Measurements from ENCODE around the gene ZNF408. TPM values are rescaled to one million over a fixed set of nuclear protein-coding genes. Genes with fewer than 3 reads are reported as not detected.

The ZNF408 gene
- total RNA-seq, 2 experiments from 2014 or later = 12.6 to 15.0 TPM

DNA sequence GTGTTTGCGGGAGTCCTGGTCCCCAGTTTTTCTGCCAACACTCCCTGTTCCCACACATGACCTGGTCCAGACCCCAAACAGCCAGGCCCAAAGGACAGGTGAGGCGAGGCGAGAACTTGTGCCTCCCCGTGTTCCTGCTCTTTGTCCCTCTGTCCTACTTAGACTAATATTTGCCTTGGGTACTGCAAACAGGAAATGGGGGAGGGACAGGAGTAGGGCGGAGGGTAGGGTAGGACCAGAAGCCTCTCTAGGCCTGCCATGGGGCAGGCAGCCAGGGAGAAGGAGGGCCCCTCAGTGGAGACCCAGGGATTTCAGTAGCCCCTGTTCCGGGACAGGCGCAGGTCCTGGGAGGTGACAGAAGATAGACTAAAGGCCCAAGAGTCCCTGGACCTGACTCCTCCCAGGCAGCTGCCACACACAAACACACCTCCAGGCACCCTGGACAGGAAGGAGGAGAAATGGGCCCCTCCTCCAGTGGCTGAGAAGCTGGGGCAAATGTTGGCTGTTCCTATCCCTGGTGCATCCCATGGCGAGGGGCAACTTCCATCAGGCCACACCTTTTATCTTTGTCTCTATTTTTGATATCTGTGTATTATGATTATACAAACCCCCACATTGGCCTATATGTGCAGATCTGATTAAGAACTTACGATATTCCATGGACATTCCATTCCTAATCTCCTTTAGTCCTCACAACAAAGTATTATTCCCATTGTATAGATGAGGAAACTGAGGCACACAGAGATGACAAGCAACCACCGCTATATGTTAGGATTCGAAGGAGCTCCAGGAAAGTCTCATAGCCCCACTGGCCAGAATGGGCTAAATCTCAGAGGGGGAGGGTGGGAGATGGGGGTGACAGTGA lies 17.6 kb downstream of the ZNF408 start:
- no peak overlapping the region for H3K4me3 Mint-ChIP-seq
- H3K36me3 Mint-ChIP-seq = no peaks in the 10 kb centered on the region
- DNase-seq = no peak
- H3K9me3 Mint-ChIP-seq (ENCODE audit: low read depth) = no peaks in the 10 kb centered on the region
- CTCF ChIA-PET = no interaction called here
- no peaks in the 10 kb centered on the region for H3K27me3 Mint-ChIP-seq
- peaks cover 5% of the 10 kb centered on the region for H3K4me1 Mint-ChIP-seq
- H3K27ac Mint-ChIP-seq = no peak overlapping the region
- peak; percentile 60 for ATAC-seq

DNA sequence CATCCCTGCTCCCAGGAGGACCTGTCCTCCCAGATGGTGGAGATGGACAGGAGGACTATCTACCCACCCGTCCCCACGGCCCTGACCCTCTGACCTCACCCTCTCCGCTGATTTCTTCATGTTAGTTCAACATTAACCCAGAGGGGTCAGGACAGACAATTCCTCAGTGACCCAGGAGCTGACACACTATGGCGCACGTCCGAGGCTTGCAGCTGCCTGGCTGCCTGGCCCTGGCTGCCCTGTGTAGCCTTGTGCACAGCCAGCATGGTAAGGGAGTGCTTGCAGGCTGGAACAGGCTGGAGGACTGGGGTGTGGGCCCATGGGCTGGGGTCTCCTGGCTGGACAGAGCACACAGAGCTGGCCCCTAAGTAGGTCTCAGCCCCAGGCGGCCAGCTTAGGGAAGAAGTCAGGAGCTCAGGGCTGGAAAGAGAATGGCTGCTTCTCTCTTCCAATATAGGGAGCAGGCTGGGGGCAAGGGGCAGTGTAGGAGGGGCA lies 18.3 kb downstream of the ZNF408 start, which contains the start of gene F2:
F2 (plus strand) TSS at position 166 of the 495 bp plus-strand sequence; CDS start at position 189, 23 bp downstream.
- no peak for ATAC-seq
- DNase-seq = no peak
- Mint-ChIP-seq H3K36me3 (no peaks in the 10 kb centered on the region), H3K27me3 (no peaks in the 10 kb centered on the region), H3K9me3 (ENCODE audit: low read depth) (no peaks in the 10 kb centered on the region), H3K4me3 (no peak within 1 kb of the TSS), H3K4me1 (peaks cover 5% of the 10 kb centered on the region), H3K27ac (no peak within 1 kb of the TSS)
- CTCF ChIA-PET = no interaction called here

DNA sequence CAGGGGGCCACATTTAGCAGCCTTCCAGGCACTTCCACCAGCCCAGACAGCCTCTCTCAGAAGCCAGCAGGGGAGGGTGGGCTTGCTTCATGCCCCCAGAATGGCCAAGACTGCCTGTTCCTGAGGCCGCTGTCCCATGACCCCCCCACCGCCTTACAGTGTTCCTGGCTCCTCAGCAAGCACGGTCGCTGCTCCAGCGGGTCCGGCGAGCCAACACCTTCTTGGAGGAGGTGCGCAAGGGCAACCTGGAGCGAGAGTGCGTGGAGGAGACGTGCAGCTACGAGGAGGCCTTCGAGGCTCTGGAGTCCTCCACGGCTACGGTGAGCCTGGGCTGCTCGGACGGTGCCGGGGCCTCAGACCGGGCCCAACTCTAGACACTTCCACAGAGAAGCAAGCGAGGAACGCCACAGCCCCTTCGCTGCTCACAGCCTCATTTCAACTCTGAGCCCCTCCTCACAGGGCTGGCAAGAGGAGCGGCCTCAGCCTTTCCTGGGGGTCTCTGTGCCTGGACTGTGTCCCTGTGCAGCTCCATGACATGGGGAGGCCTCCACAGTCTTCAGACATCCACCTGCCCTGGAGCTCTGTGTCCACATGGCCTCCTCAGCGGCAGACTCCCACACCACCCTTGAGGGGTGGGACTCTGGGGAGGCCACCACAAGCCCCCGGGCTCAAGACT lies 18.9 kb downstream of the ZNF408 start:
- CTCF ChIA-PET = no interaction called here

DNA sequence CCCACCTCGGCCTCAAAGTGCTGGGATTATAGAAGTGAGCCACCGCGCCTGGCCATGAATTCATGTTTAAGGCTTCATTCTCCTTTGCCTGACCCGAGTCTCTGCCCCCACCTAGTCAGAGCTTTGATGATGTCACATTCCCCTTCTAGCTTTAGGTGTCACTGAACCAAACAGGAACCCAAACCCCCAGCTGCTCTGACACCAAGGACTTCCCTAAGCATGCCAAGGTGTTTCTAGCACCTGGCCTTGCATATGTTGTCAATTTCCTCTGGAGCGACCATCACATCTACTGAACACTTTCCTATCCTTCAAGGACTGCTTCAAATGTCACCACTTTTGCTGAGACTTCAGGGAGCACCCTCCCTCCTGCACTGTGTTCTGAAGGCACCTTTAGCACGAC lies 20.5 kb downstream of the ZNF408 start:
- CTCF ChIA-PET = no interaction called here
- Mint-ChIP-seq H3K4me3 (no peak overlapping the region), H3K4me1 (peaks cover 5% of the 10 kb centered on the region), H3K9me3 (ENCODE audit: low read depth) (no peaks in the 10 kb centered on the region), H3K27me3 (no peaks in the 10 kb centered on the region), H3K36me3 (no peaks in the 10 kb centered on the region), H3K27ac (no peak overlapping the region)
- no peak for DNase-seq
- ATAC-seq = no peak

More for the DNA sequence above, 18.9 kb downstream of the ZNF408 start:
- H3K9me3 Mint-ChIP-seq (ENCODE audit: low read depth) = no peaks in the 10 kb centered on the region
- no peak overlapping the region for H3K4me3 Mint-ChIP-seq
- H3K27me3 Mint-ChIP-seq = no peaks in the 10 kb centered on the region
- DNase-seq (no peak), ATAC-seq (no peak)
- no peaks in the 10 kb centered on the region for H3K36me3 Mint-ChIP-seq
- no peak overlapping the region for H3K27ac Mint-ChIP-seq
- peaks cover 5% of the 10 kb centered on the region for H3K4me1 Mint-ChIP-seq

GRCh38 chr11:46722566-46723358 lies 21.9 kb downstream of the ZNF408 start:
- ATAC-seq = no peak
- Mint-ChIP-seq H3K36me3 (no peaks in the 10 kb centered on the region), H3K4me3 (no peak overlapping the region), H3K9me3 (ENCODE audit: low read depth) (no peaks in the 10 kb centered on the region), H3K4me1 (peaks cover 5% of the 10 kb centered on the region), H3K27ac (no peak overlapping the region), H3K27me3 (no peaks in the 10 kb centered on the region)
- no peak for DNase-seq
- CTCF ChIA-PET = no interaction called here

- Mint-ChIP-seq H3K4me3 (no peak overlapping the region), H3K9me3 (ENCODE audit: low read depth) (no peaks in the 10 kb centered on the region), H3K4me1 (peaks cover 3% of the 10 kb centered on the region), H3K36me3 (no peaks in the 10 kb centered on the region), H3K27ac (no peak overlapping the region), H3K27me3 (no peaks in the 10 kb centered on the region)
- DNase-seq (no peak), ATAC-seq (no peak)
- CTCF ChIA-PET = no interaction called here
Observed at GRCh38 chr11:46723359-46723680, 22.5 kb downstream of the ZNF408 start.

DNA sequence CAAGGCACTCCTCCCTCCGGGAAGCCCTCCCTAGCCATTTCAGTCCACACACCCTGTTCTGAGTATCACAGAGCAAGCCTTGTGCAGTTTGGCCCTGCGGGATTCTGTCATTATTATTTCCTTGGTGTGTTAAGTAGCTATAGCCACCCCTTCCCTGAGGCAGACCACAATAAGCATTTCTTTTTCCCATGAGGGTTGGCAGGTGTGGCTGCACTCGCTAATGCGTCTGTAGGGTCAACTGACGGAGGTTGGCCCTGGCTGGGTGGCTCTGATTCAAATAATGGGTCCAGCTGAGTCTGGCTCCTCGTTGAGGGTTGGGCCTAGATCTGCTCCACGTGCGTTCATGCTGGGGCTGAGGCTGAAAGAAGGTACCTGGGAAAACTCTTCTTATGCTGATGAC lies 23.3 kb downstream of the ZNF408 start:
- Mint-ChIP-seq H3K4me1 (no peaks in the 10 kb centered on the region), H3K4me3 (no peak overlapping the region), H3K27me3 (no peaks in the 10 kb centered on the region), H3K27ac (no peak overlapping the region), H3K36me3 (no peaks in the 10 kb centered on the region), H3K9me3 (ENCODE audit: low read depth) (no peaks in the 10 kb centered on the region)
- CTCF ChIA-PET = no interaction called here
- no peak for DNase-seq
- no peak for ATAC-seq

GRCh38 chr11:46725338-46726205 lies 24.7 kb downstream of the ZNF408 start:
- DNase-seq (no peak), ATAC-seq (no peak)
- Mint-ChIP-seq H3K9me3 (ENCODE audit: low read depth) (no peaks in the 10 kb centered on the region), H3K27ac (no peak overlapping the region), H3K27me3 (no peaks in the 10 kb centered on the region), H3K4me3 (no peak overlapping the region), H3K36me3 (no peaks in the 10 kb centered on the region), H3K4me1 (no peaks in the 10 kb centered on the region)
- CTCF ChIA-PET = interaction anchor here (0.7 kb wide), 1 partner anchor 488 kb away, joined by 5 read pairs; no protein-coding TSS in a partner anchor

DNA sequence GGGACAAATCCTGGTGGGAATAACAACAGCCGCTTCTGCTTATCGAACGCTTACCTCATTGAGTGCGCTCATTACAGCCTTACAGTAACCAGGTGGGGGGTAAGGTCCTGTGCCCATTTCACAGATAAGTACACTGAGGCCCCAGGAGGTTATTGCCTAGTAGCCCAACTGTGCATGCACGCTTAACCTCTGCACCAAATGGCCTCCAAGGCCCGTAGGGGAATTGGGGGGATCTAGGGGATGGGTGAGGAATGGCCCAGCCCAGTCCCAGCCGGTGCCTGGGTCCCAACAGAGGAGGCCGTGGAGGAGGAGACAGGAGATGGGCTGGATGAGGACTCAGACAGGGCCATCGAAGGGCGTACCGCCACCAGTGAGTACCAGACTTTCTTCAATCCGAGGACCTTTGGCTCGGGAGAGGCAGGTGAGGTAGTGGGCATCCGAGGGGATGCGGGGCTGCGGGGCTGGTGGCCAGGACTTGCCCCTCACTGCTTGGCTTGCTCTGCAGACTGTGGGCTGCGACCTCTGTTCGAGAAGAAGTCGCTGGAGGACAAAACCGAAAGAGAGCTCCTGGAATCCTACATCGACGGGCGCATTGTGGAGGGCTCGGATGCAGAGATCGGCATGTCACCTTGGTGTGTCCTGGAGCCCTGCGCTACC lies 25.5 kb downstream of the ZNF408 start:
- H3K9me3 Mint-ChIP-seq (ENCODE audit: low read depth) = no peaks in the 10 kb centered on the region
- ATAC-seq = no peak
- H3K27me3 Mint-ChIP-seq = no peaks in the 10 kb centered on the region
- no peak overlapping the region for H3K4me3 Mint-ChIP-seq
- DNase-seq = no peak
- CTCF ChIA-PET = interaction anchor here (0.7 kb wide), 1 partner anchor 487 kb away, joined by 5 read pairs; no protein-coding TSS in a partner anchor
- no peak overlapping the region for H3K27ac Mint-ChIP-seq
- no peaks in the 10 kb centered on the region for H3K36me3 Mint-ChIP-seq
- H3K4me1 Mint-ChIP-seq = no peaks in the 10 kb centered on the region

DNA sequence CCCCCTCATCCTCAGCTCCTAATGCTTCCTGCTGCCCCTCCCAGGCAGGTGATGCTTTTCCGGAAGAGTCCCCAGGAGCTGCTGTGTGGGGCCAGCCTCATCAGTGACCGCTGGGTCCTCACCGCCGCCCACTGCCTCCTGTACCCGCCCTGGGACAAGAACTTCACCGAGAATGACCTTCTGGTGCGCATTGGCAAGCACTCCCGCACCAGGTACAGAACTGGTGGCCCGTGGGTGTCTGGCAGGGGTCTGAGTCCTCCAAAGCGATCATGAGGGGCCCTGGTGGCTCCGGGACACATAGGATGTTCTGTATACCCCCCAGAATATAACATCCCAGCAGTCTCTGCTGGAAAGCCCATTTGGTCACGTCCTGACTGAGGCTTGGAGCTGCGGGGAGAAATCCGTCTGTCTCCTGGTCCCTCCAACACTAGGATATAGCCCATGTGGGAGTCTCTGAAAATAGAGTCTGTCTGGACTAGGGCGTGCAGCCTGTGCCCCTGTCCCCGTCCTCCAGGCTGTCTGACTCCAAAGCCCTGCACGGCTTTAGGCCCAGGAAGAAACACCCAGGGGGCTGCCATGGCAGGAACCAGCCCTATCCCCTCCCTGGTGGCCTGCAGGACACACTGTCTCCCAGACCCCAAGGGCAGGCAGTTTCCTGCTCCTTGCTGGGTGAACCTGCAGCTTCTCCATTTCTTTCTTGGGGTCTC lies 27.3 kb downstream of the ZNF408 start:
- H3K9me3 Mint-ChIP-seq (ENCODE audit: low read depth) = no peaks in the 10 kb centered on the region
- no peaks in the 10 kb centered on the region for H3K36me3 Mint-ChIP-seq
- no peak overlapping the region for H3K27ac Mint-ChIP-seq
- ATAC-seq (no peak), DNase-seq (no peak)
- H3K4me1 Mint-ChIP-seq = no peaks in the 10 kb centered on the region
- H3K4me3 Mint-ChIP-seq = no peak overlapping the region
- CTCF ChIA-PET = no interaction called here
- H3K27me3 Mint-ChIP-seq = no peaks in the 10 kb centered on the region

DNA sequence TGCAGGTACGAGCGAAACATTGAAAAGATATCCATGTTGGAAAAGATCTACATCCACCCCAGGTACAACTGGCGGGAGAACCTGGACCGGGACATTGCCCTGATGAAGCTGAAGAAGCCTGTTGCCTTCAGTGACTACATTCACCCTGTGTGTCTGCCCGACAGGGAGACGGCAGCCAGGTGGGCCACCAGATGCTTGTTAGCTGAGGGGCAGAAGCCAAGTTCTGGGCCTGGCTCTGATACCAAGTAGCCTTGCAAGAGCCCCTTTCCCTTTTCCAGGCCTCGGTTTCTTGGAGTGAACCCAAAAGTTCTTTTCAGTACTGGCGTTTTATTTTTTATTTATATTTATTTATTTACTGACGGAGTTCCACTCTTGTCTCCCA lies 27.8 kb downstream of the ZNF408 start:
- Mint-ChIP-seq H3K36me3 (no peaks in the 10 kb centered on the region), H3K27me3 (no peaks in the 10 kb centered on the region), H3K9me3 (ENCODE audit: low read depth) (no peaks in the 10 kb centered on the region), H3K27ac (no peak overlapping the region), H3K4me3 (no peak overlapping the region), H3K4me1 (no peaks in the 10 kb centered on the region)
- DNase-seq (no peak), ATAC-seq (no peak)
- CTCF ChIA-PET = no interaction called here
